H9 (cell line): ENCODE data around the gene NR2F1-AS1. TPM values are rescaled to one million over a fixed set of nuclear protein-coding genes. Genes with fewer than 3 reads are reported as not detected.

Experiments
- DNase-seq: peaks from one replicate; pipeline ENCODE4 v3.0.0-alpha.2; 2017
- H2AFZ ChIP-seq: one replicate; pipeline ENCODE4 v1.6.1; 2013; ENCODE audit warnings: mild to moderate bottlenecking, low read length, control low read depth, moderate library complexity
- H2AK5ac ChIP-seq: 2 replicates; pipeline ENCODE4 v1.6.1; 2013; ENCODE audit warnings: low read length, control low read depth, mixed read lengths; ENCODE audit not compliant: insufficient read length
- H2BK120ac ChIP-seq: one replicate; pipeline ENCODE4 v1.6.1; 2013; ENCODE audit warnings: low read depth, mild to moderate bottlenecking, low read length, control low read depth, inconsistent platforms; ENCODE audit not compliant: poor library complexity, severe bottlenecking
- H2BK12ac ChIP-seq: 2 replicates; pipeline ENCODE4 v1.6.1; 2013; ENCODE audit warnings: low read length, control low read depth, mixed read lengths, low read depth; ENCODE audit not compliant: insufficient read length
- H2BK15ac ChIP-seq: 2 replicates; pipeline ENCODE4 v1.6.1; 2013; ENCODE audit warnings: low read depth, low read length, control low read depth
- H2BK20ac ChIP-seq: one replicate; pipeline ENCODE4 v1.6.1; 2013; ENCODE audit warnings: low read depth, mild to moderate bottlenecking, low read length, control low read depth, inconsistent platforms; ENCODE audit not compliant: poor library complexity, severe bottlenecking
- H2BK5ac ChIP-seq: 2 replicates; pipeline ENCODE4 v1.6.1; 2013; ENCODE audit warnings: low read length, control low read depth, mixed read lengths; ENCODE audit not compliant: insufficient read length
- H3K14ac ChIP-seq: 2 replicates; pipeline ENCODE4 v1.6.1; 2013; ENCODE audit warnings: low read length, control low read depth; ENCODE audit not compliant: insufficient read depth
- H3K18ac ChIP-seq: 2 replicates; pipeline ENCODE4 v1.6.1; 2013; ENCODE audit warnings: low read depth, mild to moderate bottlenecking, mixed read lengths, low read length, control low read depth; ENCODE audit not compliant: insufficient read length
- H3K23ac ChIP-seq: 2 replicates; pipeline ENCODE4 v1.6.1; 2013; ENCODE audit warnings: low read length, control low read depth, mixed read lengths, low read depth; ENCODE audit not compliant: insufficient read length
- H3K23me2 ChIP-seq: 2 replicates; pipeline ENCODE4 v1.6.1; 2013; ENCODE audit warnings: low read depth, mild to moderate bottlenecking, mixed read lengths, low read length, control low read depth; ENCODE audit not compliant: insufficient read length, poor library complexity, severe bottlenecking
- H3K27ac ChIP-seq: 2 replicates; pipeline ENCODE4 v1.5.1; 2013; ENCODE audit warnings: low read length, control low read depth, mixed read lengths, low read depth; ENCODE audit not compliant: insufficient read length
- H3K27me3 ChIP-seq: 2 replicates; pipeline ENCODE4 v1.6.1; 2013; ENCODE audit warnings: low read length, control low read depth, inconsistent platforms; ENCODE audit not compliant: insufficient read depth
- H3K4ac ChIP-seq: 2 replicates; pipeline ENCODE4 v1.6.1; 2013; ENCODE audit warnings: low read depth, mild to moderate bottlenecking, control low read depth, inconsistent platforms, low read length, moderate library complexity
- H3K4me1 ChIP-seq: 2 replicates; pipeline ENCODE4 v1.6.1; 2013; ENCODE audit warnings: low read length, control low read depth, inconsistent platforms; ENCODE audit not compliant: insufficient read depth
- H3K4me2 ChIP-seq: 2 replicates; pipeline ENCODE4 v1.6.1; 2013; ENCODE audit warnings: low read length, control low read depth, mixed read lengths; ENCODE audit not compliant: insufficient read length, insufficient read depth
- H3K56ac ChIP-seq: 2 replicates; pipeline ENCODE4 v1.6.1; 2013; ENCODE audit warnings: low read depth, mild to moderate bottlenecking, mixed read lengths, low read length, control low read depth; ENCODE audit not compliant: insufficient read length
- H3K79me1 ChIP-seq: 2 replicates; pipeline ENCODE4 v1.6.1; 2013; ENCODE audit warnings: low read depth, mild to moderate bottlenecking, moderate library complexity, low read length, control low read depth, inconsistent platforms; ENCODE audit not compliant: insufficient read depth, poor library complexity, severe bottlenecking
- H3K79me2 ChIP-seq: 2 replicates; pipeline ENCODE4 v1.6.1; 2013; ENCODE audit warnings: low read length, control low read depth, inconsistent platforms; ENCODE audit not compliant: insufficient read depth
- H3K9ac ChIP-seq: 2 replicates; pipeline ENCODE4 v1.6.1; 2013; ENCODE audit warnings: low read length, control low read depth, mixed read lengths; ENCODE audit not compliant: insufficient read length; ENCODE audit errors: extremely low read depth
- H3K9me3 ChIP-seq: one replicate; pipeline ENCODE4 v1.6.1; 2013; ENCODE audit warnings: low read depth, low read length, inconsistent platforms; ENCODE audit not compliant: control insufficient read depth
- H3T11ph ChIP-seq: one replicate; pipeline ENCODE4 v1.6.1; 2013; ENCODE audit warnings: mild to moderate bottlenecking, low read length, control low read depth, inconsistent platforms
- H4K20me1 ChIP-seq: one replicate; pipeline ENCODE4 v1.6.1; 2013; ENCODE audit not compliant: control insufficient read depth, insufficient read length, insufficient read depth
- H4K5ac ChIP-seq: 2 replicates; pipeline ENCODE4 v1.6.1; 2013; ENCODE audit warnings: low read depth, mild to moderate bottlenecking, mixed read lengths, low read length, control low read depth; ENCODE audit not compliant: insufficient read length
- H4K8ac ChIP-seq: replicated peaks from 2 replicates; pipeline ENCODE4 v1.6.1; 2013; ENCODE audit warnings: low read length, control low read depth, mixed read lengths, low read depth; ENCODE audit not compliant: insufficient read length
- H4K91ac ChIP-seq: 2 replicates; pipeline ENCODE4 v1.6.1; 2013; ENCODE audit warnings: low read depth, mild to moderate bottlenecking, moderate library complexity, mixed read lengths, low read length, control low read depth; ENCODE audit not compliant: insufficient read length
- H3K27ac Mint-ChIP-seq, 3 experiments: 2 replicates in 2 of 3; 3 replicates in 1 of 3; pipeline ENCODE4 v1.8.0; 2020 to 2021; ENCODE audit warnings: mixed read lengths in 3 of 3, mild to moderate bottlenecking in 1 of 3, moderate library complexity in 1 of 3
- H3K27me3 Mint-ChIP-seq: 2 replicates; pipeline ENCODE4 v1.8.0; 2021; ENCODE audit warnings: low read depth, mild to moderate bottlenecking, moderate library complexity, mixed read lengths
- H3K36me3 Mint-ChIP-seq, 3 experiments: 2 replicates in 2 of 3; 3 replicates in 1 of 3; pipeline ENCODE4 v1.8.0; 2020 to 2021; ENCODE audit warnings: low read depth in 3 of 3, mixed read lengths in 3 of 3; ENCODE audit not compliant: insufficient read depth in 1 of 3
- H3K4me1 Mint-ChIP-seq, 2 experiments: 2 replicates each; pipeline ENCODE4 v1.8.0; 2020; ENCODE audit warnings: mixed read lengths in 2 of 2
- H3K4me3 Mint-ChIP-seq, 2 experiments: 2 replicates in 1 of 2; 3 replicates in 1 of 2; pipeline ENCODE4 v1.8.0; 2020 to 2021; ENCODE audit warnings: mild to moderate bottlenecking in 2 of 2, mixed read lengths in 2 of 2, moderate library complexity in 1 of 2
- H3K9me3 Mint-ChIP-seq, 2 experiments: 2 replicates in 1 of 2; 3 replicates in 1 of 2; pipeline ENCODE4 v1.8.0; 2020; ENCODE audit warnings: mild to moderate bottlenecking in 2 of 2, mixed read lengths in 2 of 2, moderate library complexity in 1 of 2
- WGBS: extraction: QIAGEN DNeasy Blood & Tissue Kit; methylation state at CpG from one replicate; pipeline ENCODE4 v1.1.7; 2013; ENCODE audit warnings: missing lambda C conversion rate, low lambda C conversion rate, mixed read lengths; ENCODE audit not compliant: insufficient read length; ENCODE audit errors: extremely low coverage; 5-methylcytosine and 5-hydroxymethylcytosine counted together
- total RNA-seq: library from RNA; stranded (reverse); gene quantifications from 2 replicates; pipeline ENCODE4 v1.2.1, GENCODE V29; 2021
- TF ChIP-seq, protein P1 (sequence below): fragments of 200-600 bp; sonication (generic); conservative IDR thresholded peaks from 3 replicates; pipeline ENCODE4 v1.8.0; 2021; ENCODE audit warnings: antibody characterized with exemption, mild to moderate bottlenecking

Gene NR2F1-AS1
- total RNA-seq, 1 experiment from 2014 or later: 1.9 TPM

DNA sequence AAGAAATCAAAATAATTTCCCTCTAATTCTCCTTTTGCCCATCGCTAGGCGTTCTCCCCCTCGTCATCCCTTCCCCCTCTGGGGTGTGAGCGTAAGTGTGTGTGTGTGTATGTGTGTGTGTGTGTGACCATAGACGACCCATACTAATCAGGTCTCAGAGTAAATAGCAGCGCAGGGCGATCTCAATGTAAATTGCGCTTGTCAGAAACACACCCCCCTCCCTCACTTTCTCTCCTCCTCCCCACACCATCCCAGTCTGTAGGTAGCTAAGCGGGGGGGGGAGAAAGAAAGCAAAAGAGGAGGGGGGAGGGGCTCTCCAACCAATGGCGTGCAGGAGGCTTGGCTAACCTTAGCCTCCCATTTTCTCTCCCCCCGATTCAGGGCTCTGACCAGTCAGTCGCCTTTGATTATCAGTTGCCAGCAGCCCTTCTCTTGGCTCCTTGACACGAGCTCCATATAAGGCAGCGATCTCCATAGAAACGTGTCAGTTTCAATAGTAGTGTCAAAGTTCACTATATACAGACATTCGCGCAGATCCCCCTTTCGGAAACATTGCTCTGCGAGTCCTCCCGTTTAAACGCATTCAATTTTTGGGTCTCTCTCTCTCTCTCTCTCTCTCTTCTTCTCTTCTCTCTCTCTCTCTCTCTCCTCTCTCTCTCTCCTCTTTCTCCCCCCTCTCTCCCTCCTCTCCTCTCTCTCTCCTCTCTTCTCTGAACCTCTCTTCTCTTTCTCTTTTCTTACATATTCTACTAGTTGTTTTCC, 1.8 kb upstream of the NR2F1-AS1 start, which contains the start of gene NR2F1:
NR2F1 (plus strand) TSS at position 546 of the 762 bp plus-strand sequence. CDS start 1,802 bp downstream, outside the sequence.
- no peak within 1 kb of the TSS for H4K91ac ChIP-seq
- H2AFZ ChIP-seq: no peak within 1 kb of the TSS
- H3K14ac ChIP-seq: no peak within 1 kb of the TSS
- H3K4ac ChIP-seq: no peak within 1 kb of the TSS
- H2BK120ac ChIP-seq: no peak within 1 kb of the TSS
- no peak within 1 kb of the TSS for H4K5ac ChIP-seq
- Mint-ChIP-seq H3K4me3 (peak within 1 kb of the TSS in 1 of 2 experiments; percentile 46; a peak in 4 of 5 replicates), H3K4me1 (peaks cover 18 to 33% of the 10 kb centered on the region in 2 experiments), H3K27me3 (peaks cover 33% of the 10 kb centered on the region), H3K9me3 (peaks cover 0 to 7% of the 10 kb centered on the region in 2 experiments; a peak in 3 of 5 replicates), H3K36me3 (no peaks in the 10 kb centered on the region; a peak in 1 of 7 replicates), H3K27ac (no peak within 1 kb of the TSS)
- no peak within 1 kb of the TSS for H3K9ac ChIP-seq
- H4K8ac ChIP-seq: no peak within 1 kb of the TSS
- no peaks in the 10 kb centered on the region for H4K20me1 ChIP-seq
- TF ChIP-seq, protein P1, sequence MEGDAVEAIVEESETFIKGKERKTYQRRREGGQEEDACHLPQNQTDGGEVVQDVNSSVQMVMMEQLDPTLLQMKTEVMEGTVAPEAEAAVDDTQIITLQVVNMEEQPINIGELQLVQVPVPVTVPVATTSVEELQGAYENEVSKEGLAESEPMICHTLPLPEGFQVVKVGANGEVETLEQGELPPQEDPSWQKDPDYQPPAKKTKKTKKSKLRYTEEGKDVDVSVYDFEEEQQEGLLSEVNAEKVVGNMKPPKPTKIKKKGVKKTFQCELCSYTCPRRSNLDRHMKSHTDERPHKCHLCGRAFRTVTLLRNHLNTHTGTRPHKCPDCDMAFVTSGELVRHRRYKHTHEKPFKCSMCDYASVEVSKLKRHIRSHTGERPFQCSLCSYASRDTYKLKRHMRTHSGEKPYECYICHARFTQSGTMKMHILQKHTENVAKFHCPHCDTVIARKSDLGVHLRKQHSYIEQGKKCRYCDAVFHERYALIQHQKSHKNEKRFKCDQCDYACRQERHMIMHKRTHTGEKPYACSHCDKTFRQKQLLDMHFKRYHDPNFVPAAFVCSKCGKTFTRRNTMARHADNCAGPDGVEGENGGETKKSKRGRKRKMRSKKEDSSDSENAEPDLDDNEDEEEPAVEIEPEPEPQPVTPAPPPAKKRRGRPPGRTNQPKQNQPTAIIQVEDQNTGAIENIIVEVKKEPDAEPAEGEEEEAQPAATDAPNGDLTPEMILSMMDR: no peak
- H3K23ac ChIP-seq: no peak within 1 kb of the TSS
- WGBS: no CpG with 5 or more reads among the region's 21 CpGs
- peaks cover 2% of the 10 kb centered on the region; the same call in 1 of the 2 replicates for H3K4me1 ChIP-seq
- H3K27me3 ChIP-seq: peaks cover 69% of the 10 kb centered on the region
- H3K23me2 ChIP-seq: peaks cover 12% of the 10 kb centered on the region
- no peaks in the 10 kb centered on the region for H3K9me3 ChIP-seq
- H2BK5ac ChIP-seq: no peak within 1 kb of the TSS
- H3K18ac ChIP-seq: no peak within 1 kb of the TSS
- H3K56ac ChIP-seq: no peak within 1 kb of the TSS
- no peak within 1 kb of the TSS for H3T11ph ChIP-seq
- H2BK12ac ChIP-seq: no peak within 1 kb of the TSS
- H3K79me1 ChIP-seq: no peaks in the 10 kb centered on the region
- H2AK5ac ChIP-seq: no peak within 1 kb of the TSS
- H3K79me2 ChIP-seq: no peaks in the 10 kb centered on the region
- no peak within 1 kb of the TSS for H2BK20ac ChIP-seq
- peak; percentile 92 for DNase-seq
- H3K4me2 ChIP-seq: peak within 1 kb of the TSS; percentile 26
- no peak within 1 kb of the TSS for H2BK15ac ChIP-seq
- H3K27ac ChIP-seq: no peak within 1 kb of the TSS
